HG03432 (cell line): ENCODE results near the gene FSIP1.

Experiments used
- ATAC-seq: cut with Tn5 transposase; IDR thresholded peaks from one replicate; pipeline ENCODE4 v1.9.1; 2021; ENCODE audit warnings: mild to moderate bottlenecking, moderate library complexity; ENCODE audit not compliant: unreplicated experiment

FSIP1 gene

GRCh38 chr15:39558421-39558820 is 224.2 kb downstream of the FSIP1 start:
- ATAC-seq, result no peak

GRCh38 chr15:39556461-39556860 is 226.2 kb downstream of the FSIP1 start:
- ATAC-seq, result no peak

- no peak for ATAC-seq
Observed at GRCh38 chr15:39555885-39556284, 226.8 kb downstream of the FSIP1 start.

- ATAC-seq, result no peak
Observed at GRCh38 chr15:39554746-39555387, 227.8 kb downstream of the FSIP1 start.

GRCh38 chr15:39553947-39554693 is 228.5 kb downstream of the FSIP1 start:
- ATAC-seq, result peak; percentile 73

- ATAC-seq, result no peak
Observed at GRCh38 chr15:39552556-39552955, 230.1 kb downstream of the FSIP1 start.

GRCh38 chr15:39551476-39551875 is 231.2 kb downstream of the FSIP1 start:
- ATAC-seq, result no peak
